Dermis blood vessel endothelial cell (primary cell): Measurements from ENCODE around the gene MED10. TPM values are rescaled to one million over a fixed set of nuclear protein-coding genes. Genes with fewer than 3 reads are reported as not detected.

ENCODE experiments used
- DNase-seq: peaks from one replicate; pipeline ENCODE4 v3.0.0; 2010
- total RNA-seq: library from RNA; depleted of rRNA; stranded (reverse); fragments of >200 nt; gene quantifications from 2 replicates; pipeline ENCODE4 v1.2.3, GENCODE V29; 2014

Gene MED10
- total RNA-seq, 1 donor from 2014 or later, result 11.6 TPM

GRCh38 chr5:6398570-6399230, 20.4 kb upstream of the MED10 start:
- no peak for DNase-seq

GRCh38 chr5:6397536-6398269, 19.4 kb upstream of the MED10 start:
- DNase-seq, result no peak

GRCh38 chr5:6396836-6397535, 18.6 kb upstream of the MED10 start:
- no peak for DNase-seq

GRCh38 chr5:6396043-6396442, 17.7 kb upstream of the MED10 start:
- DNase-seq, result no peak

- no peak for DNase-seq
These were observed 17.3 kb upstream of the MED10 start for GRCh38 chr5:6395621-6396020.

- DNase-seq, result no peak
These were observed 16.7 kb upstream of the MED10 start for GRCh38 chr5:6395102-6395445.

GRCh38 chr5:6394429-6395101, 16.2 kb upstream of the MED10 start:
- DNase-seq, result no peak

GRCh38 chr5:6393596-6394194, 15.3 kb upstream of the MED10 start:
- DNase-seq, result no peak

- DNase-seq, result no peak
These were observed 14.2 kb upstream of the MED10 start for GRCh38 chr5:6392561-6392960.

GRCh38 chr5:6391151-6391550, 12.8 kb upstream of the MED10 start:
- DNase-seq, result no peak

GRCh38 chr5:6389946-6390530, 11.7 kb upstream of the MED10 start:
- no peak for DNase-seq

- DNase-seq, result no peak
These were observed 11.1 kb upstream of the MED10 start for GRCh38 chr5:6389397-6389796.

GRCh38 chr5:6387970-6388369, 9.6 kb upstream of the MED10 start:
- no peak for DNase-seq

- DNase-seq, result no peak
These were observed 7.9 kb upstream of the MED10 start for GRCh38 chr5:6386271-6386670.

GRCh38 chr5:6384856-6385255, 6.5 kb upstream of the MED10 start:
- DNase-seq, result no peak

GRCh38 chr5:6383376-6383775, 5.0 kb upstream of the MED10 start:
- no peak for DNase-seq

- no peak for DNase-seq
These were observed 899 bp upstream of the MED10 start for GRCh38 chr5:6379246-6379645.

GRCh38 chr5:6378766-6379103, 388 bp upstream of the MED10 start:
- no peak for DNase-seq

GRCh38 chr5:6377582-6377904, 804 bp downstream of the MED10 start:
- DNase-seq, result peak; percentile 28

GRCh38 chr5:6376974-6377520, 1.3 kb downstream of the MED10 start:
- DNase-seq, result peak; percentile 49

- DNase-seq, result peak; percentile 62
These were observed 5.1 kb downstream of the MED10 start for GRCh38 chr5:6373081-6373846.
